Caco-2 (cell line): ENCODE results near the gene DDI2. TPM values are rescaled to one million over a fixed set of nuclear protein-coding genes. Genes with fewer than 3 reads are reported as not detected.

ENCODE experiments used
- BruUV-seq: library from RNA; stranded (reverse); fragments of 400-500 nt; replicated peaks from 2 replicates; lab custom pipeline; 2021; lab: Mats Ljungman, UMichigan
- CTCF ChIA-PET: fragments of 300-600 bp; sonication (Branson Sonifier 250); formaldehyde crosslinking; loops from one replicate; lab custom pipeline; 2022; ENCODE audit warnings: antibody characterized with exemption; lab: Charles Lee
- POLR2A ChIA-PET: fragments of 300-600 bp; sonication (Branson Sonifier 250); formaldehyde crosslinking; loops from one replicate; lab custom pipeline; 2022; ENCODE audit warnings: antibody characterized with exemption; lab: Charles Lee
- DNase-seq, 2 experiments: peaks; one replicate each; pipeline versions ENCODE4 v3.0.0 to v3.0.0-alpha.2; 2020 to 2022
- H3K27me3 ChIP-seq: replicated peaks from 2 replicates; pipeline ENCODE4 v1.6.0; 2011; ENCODE audit warnings: low read length; ENCODE audit not compliant: control insufficient read depth, insufficient read depth
- H3K36me3 ChIP-seq: 2 replicates; pipeline ENCODE4 v1.5.1; 2011; ENCODE audit warnings: low read length; ENCODE audit not compliant: control insufficient read depth, insufficient read depth
- H3K4me1 ChIP-seq: fragments of 250-450 bp; sonication (Bioruptor Pico); 2 replicates; pipeline ENCODE4 v1.5.1; 2020; ENCODE audit warnings: mild to moderate bottlenecking
- H3K4me3 ChIP-seq: 2 replicates; pipeline ENCODE4 v1.5.1; 2011; ENCODE audit warnings: low read depth, mild to moderate bottlenecking, control low read depth, low read length
- H3K9me3 ChIP-seq: fragments of 250-450 bp; sonication (Bioruptor Pico); 2 replicates; pipeline ENCODE4 v1.5.1; 2020; ENCODE audit warnings: mild to moderate bottlenecking, moderate library complexity
- H3K27ac Mint-ChIP-seq: one replicate; pipeline ENCODE4 v1.8.0; 2022; ENCODE audit warnings: mixed read lengths; ENCODE audit not compliant: unreplicated experiment
- H3K27me3 Mint-ChIP-seq: one replicate; pipeline ENCODE4 v1.8.0; 2022; ENCODE audit warnings: mixed read lengths; ENCODE audit not compliant: insufficient read depth, unreplicated experiment
- H3K36me3 Mint-ChIP-seq: one replicate; pipeline ENCODE4 v1.8.0; 2022; ENCODE audit warnings: mild to moderate bottlenecking, mixed read lengths; ENCODE audit not compliant: insufficient read depth, unreplicated experiment
- H3K4me1 Mint-ChIP-seq: one replicate; pipeline ENCODE4 v1.8.0; 2022; ENCODE audit warnings: low read depth, mixed read lengths; ENCODE audit not compliant: unreplicated experiment
- H3K4me3 Mint-ChIP-seq: one replicate; pipeline ENCODE4 v1.8.0; 2022; ENCODE audit warnings: mild to moderate bottlenecking, moderate library complexity, mixed read lengths; ENCODE audit not compliant: unreplicated experiment
- H3K9me3 Mint-ChIP-seq: one replicate; pipeline ENCODE4 v1.8.0; 2022; ENCODE audit warnings: mixed read lengths; ENCODE audit not compliant: unreplicated experiment
- intact Hi-C: fragments of 100-400 bp; cut with micrococcal nuclease; formaldehyde crosslinking; loops from one replicate; pipeline ENCODE4 v1.10.0; 2022; ENCODE audit not compliant: unreplicated experiment
- total RNA-seq: library from RNA; stranded (reverse); gene quantifications from 2 replicates; pipeline ENCODE4 v1.2.3, GENCODE V29; 2022
- TF ChIP-seq, protein P1 (sequence below), 2 experiments: fragments of 200-600 bp in 1 of 2; IDR thresholded peaks; 1 replicate in 1 of 2; 2 replicates in 1 of 2; pipeline versions ENCODE4 v1.5.1 to v1.8.0; 2011 to 2022; ENCODE audit warnings: antibody characterized with exemption in 1 of 2, control low read depth in 1 of 2, inconsistent platforms in 1 of 2, low read depth in 1 of 2, low read length in 1 of 2, mild to moderate bottlenecking in 1 of 2, moderate library complexity in 1 of 2; ENCODE audit not compliant: insufficient read depth in 1 of 2, severe bottlenecking in 1 of 2, unreplicated experiment in 1 of 2

Gene DDI2
- total RNA-seq, 1 experiment from 2014 or later: 53.4 TPM

DNA sequence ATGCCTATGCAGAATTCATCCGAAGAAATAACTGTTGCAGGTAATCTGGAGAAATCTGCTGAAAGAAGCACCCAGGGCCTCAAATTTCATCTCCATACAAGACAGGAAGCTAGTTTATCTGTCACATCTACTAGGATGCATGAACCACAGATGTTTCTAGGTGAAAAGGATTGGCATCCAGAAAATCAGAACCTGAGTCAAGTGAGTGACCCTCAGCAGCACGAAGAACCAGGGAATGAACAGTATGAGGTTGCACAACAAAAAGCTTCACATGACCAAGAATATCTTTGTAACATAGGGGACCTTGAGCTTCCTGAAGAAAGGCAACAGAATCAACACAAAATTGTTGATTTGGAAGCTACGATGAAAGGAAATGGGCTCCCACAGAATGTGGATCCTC, 42.9 kb downstream of the DDI2 start:
- ChIA-PET CTCF (interaction anchor here (0.6 kb wide), 1 partner anchor 495 kb away, joined by 3 read pairs; no protein-coding TSS in a partner anchor), POLR2A (no interaction called here)
- Histone ChIP-seq H3K4me3 (no peak overlapping the region), H3K9me3 (no peaks in the 10 kb centered on the region), H3K27me3 (no peaks in the 10 kb centered on the region), H3K36me3 (peaks cover 7% of the 10 kb centered on the region), H3K4me1 (no peaks in the 10 kb centered on the region)
- H3K36me3 Mint-ChIP-seq: peaks cover 61% of the 10 kb centered on the region
- no peaks in the 10 kb centered on the region for H3K4me1 Mint-ChIP-seq
- intact Hi-C loops: no loop called here
- no peak overlapping the region for H3K27ac Mint-ChIP-seq
- TF ChIP-seq, protein P1, sequence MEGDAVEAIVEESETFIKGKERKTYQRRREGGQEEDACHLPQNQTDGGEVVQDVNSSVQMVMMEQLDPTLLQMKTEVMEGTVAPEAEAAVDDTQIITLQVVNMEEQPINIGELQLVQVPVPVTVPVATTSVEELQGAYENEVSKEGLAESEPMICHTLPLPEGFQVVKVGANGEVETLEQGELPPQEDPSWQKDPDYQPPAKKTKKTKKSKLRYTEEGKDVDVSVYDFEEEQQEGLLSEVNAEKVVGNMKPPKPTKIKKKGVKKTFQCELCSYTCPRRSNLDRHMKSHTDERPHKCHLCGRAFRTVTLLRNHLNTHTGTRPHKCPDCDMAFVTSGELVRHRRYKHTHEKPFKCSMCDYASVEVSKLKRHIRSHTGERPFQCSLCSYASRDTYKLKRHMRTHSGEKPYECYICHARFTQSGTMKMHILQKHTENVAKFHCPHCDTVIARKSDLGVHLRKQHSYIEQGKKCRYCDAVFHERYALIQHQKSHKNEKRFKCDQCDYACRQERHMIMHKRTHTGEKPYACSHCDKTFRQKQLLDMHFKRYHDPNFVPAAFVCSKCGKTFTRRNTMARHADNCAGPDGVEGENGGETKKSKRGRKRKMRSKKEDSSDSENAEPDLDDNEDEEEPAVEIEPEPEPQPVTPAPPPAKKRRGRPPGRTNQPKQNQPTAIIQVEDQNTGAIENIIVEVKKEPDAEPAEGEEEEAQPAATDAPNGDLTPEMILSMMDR (IDR thresholded peaks at IDR 0.05; ENCODE audit: insufficient read depth in 1 of 2, low read depth in 1 of 2, low read length in 1 of 2, severe bottlenecking in 1 of 2, unreplicated experiment in 1 of 2): no peak
- H3K9me3 Mint-ChIP-seq: no peaks in the 10 kb centered on the region
- DNase-seq: no peak
- no TSS peak for BruUV-seq
- no peak overlapping the region for H3K4me3 Mint-ChIP-seq
- no peaks in the 10 kb centered on the region for H3K27me3 Mint-ChIP-seq

DNA sequence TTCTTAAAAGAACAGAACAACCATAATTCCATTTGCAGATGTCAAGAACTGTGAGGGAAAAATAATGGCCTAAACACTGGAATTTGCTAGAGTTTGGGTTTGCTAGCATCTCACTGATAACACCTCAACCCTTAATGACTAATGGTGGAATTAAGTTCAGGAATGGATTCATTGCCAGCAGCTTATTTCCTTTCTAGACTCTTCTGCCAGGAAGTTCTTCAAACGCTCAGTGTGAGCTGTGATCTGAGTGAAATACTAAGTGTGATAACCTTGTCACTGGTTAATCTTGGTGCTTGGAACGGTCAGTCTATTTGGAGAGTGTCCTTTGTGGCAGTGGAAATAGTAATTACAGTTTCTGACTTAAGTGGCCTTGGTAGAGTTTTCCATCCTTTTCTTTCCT, 45.2 kb downstream of the DDI2 start:
- ChIA-PET POLR2A (no interaction called here), CTCF (no interaction called here)
- H3K4me3 Mint-ChIP-seq: no peak overlapping the region
- H3K36me3 Mint-ChIP-seq: peaks cover 53% of the 10 kb centered on the region
- BruUV-seq: no TSS peak
- TF ChIP-seq, protein P1 (IDR thresholded peaks at IDR 0.05; ENCODE audit: insufficient read depth in 1 of 2, low read depth in 1 of 2, low read length in 1 of 2, severe bottlenecking in 1 of 2, unreplicated experiment in 1 of 2): no peak
- no peaks in the 10 kb centered on the region for H3K4me1 Mint-ChIP-seq
- Histone ChIP-seq H3K4me3 (no peak overlapping the region), H3K9me3 (no peaks in the 10 kb centered on the region), H3K27me3 (no peaks in the 10 kb centered on the region), H3K4me1 (no peaks in the 10 kb centered on the region), H3K36me3 (peaks cover 6% of the 10 kb centered on the region)
- DNase-seq: no peak
- no peaks in the 10 kb centered on the region for H3K9me3 Mint-ChIP-seq
- intact Hi-C loops: no loop called here
- H3K27ac Mint-ChIP-seq: no peak overlapping the region
- no peaks in the 10 kb centered on the region for H3K27me3 Mint-ChIP-seq

DNA sequence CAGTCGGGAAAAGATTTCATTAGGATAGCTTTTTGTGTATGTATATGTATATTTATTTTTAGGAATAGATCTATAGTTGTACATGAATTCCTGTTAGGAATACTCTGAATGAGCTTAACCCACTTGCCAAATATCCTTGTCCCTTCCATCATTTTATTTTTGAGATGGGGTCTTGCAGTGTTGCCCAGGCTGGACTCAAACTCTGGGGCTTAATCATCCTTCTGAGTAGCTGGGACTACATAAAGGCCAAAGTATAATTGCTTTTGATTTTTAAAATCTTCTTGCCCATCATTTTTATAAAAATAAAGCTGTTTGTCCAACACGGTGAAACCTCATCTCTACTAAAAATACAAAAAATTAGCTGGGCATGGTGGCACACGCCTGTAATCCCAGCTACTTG, 46.7 kb downstream of the DDI2 start:
- Histone ChIP-seq H3K9me3 (no peaks in the 10 kb centered on the region), H3K27me3 (no peaks in the 10 kb centered on the region), H3K4me3 (no peak overlapping the region), H3K4me1 (no peaks in the 10 kb centered on the region), H3K36me3 (peaks cover 6% of the 10 kb centered on the region)
- Mint-ChIP-seq H3K27ac (no peak overlapping the region), H3K9me3 (no peaks in the 10 kb centered on the region), H3K36me3 (peaks cover 44% of the 10 kb centered on the region), H3K4me3 (no peak overlapping the region), H3K4me1 (no peaks in the 10 kb centered on the region), H3K27me3 (no peaks in the 10 kb centered on the region)
- no TSS peak for BruUV-seq
- POLR2A ChIA-PET: no interaction called here
- CTCF ChIA-PET: interaction anchor here (1.4 kb wide), 1 partner anchor 78 kb away, joined by 4 read pairs; no protein-coding TSS in a partner anchor
- DNase-seq: no peak
- intact Hi-C loops: no loop called here
- TF ChIP-seq, protein P1 (IDR thresholded peaks at IDR 0.05; ENCODE audit: insufficient read depth in 1 of 2, low read depth in 1 of 2, low read length in 1 of 2, severe bottlenecking in 1 of 2, unreplicated experiment in 1 of 2): no peak
